GM18511 (cell line): ENCODE measurements around the gene NDRG4.
A peak's percentile ranks its signal among the peaks of the same experiment; 100 is the strongest.
"Not testable (repeated sequence)": the region's sequence is repeated elsewhere in the genome, so short reads cannot be mapped to it uniquely, and the experiment has no call there.

ENCODE experiments used
- ATAC-seq: cut with Tn5 transposase; IDR thresholded peaks from one replicate; pipeline ENCODE4 v1.9.1; 2021; ENCODE audit warnings: mild to moderate bottlenecking, moderate library complexity; ENCODE audit not compliant: unreplicated experiment

NDRG4 gene

DNA sequence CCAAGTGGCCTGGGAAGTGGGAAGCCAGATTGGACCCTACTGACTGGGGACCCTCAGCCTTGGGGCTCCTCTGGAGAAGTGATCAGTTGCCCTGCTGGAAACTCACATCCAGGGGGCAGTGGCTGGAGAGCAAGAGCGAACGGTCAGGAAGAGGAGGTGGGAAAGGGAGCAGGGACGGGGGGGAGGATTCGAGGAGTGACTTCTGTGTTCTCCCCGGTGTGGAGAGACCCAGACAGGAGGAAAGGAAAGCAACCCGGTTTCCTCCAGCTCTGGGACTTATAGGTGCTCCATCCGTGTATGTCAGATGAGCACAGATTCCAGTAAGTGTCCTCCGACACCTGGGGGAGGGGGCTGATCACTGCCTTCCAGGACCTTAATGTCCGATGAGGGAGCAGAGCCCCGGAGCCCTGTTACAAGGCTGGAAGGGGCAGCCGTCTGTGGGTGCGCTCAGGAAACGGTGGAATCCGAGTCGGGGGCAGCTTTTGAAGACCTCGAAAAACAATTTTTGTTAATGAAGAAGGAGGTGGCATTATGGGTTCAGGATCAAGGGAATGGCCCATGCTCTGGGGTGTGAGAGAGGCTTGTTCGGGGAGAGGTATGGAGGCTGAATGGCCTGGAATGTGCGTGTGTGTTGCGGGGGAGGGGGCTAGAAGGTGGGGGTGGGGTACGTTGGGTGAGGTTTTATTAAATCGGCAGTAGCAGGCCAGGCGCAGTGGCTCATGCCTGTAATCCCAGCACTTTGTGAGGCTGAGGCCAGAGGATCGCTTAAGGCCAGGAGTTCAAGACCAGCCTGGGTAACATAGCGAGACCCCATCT, 34.8 kb upstream of the NDRG4 start:
- no peak for ATAC-seq

DNA sequence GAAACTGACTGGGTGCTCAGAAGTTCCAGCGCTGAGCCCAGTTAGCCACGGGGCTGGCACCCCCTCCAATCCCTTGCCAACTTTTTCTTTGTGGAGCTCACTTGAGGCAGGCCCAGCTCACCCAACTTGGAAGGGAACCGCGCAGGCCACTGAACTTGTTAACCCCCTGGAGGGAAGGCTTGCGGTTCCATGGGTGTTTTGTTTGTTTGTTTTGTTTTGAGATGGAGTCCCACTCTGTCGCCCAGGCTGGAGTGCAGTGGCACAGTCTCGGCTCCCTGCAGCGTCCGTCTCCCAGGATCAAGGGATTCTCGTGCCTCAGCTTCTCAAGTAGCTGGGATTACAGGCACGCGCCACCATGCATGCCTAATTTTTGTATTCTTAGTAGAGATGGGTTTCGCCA, 34.1 kb upstream of the NDRG4 start:
- no peak for ATAC-seq

DNA sequence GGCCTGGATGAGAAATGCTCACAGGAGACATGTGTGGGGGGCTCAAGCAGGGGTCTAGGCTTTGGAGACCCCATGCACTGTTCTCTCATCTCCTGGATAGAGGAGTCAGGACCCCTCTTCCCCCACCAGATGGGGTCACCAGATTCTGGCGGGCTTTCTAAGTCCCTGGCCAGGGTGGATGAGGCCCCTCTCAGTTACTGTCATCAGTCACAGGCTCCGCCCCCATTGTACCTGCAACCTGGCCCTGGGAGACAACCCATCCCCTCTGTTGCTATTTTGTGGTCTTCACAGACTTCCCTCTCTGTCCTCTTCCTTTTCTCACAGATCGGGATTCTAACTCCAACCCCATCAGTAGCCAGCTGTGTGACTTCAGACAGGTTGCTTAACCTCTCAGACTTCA, 33.5 kb upstream of the NDRG4 start:
- no peak for ATAC-seq

DNA sequence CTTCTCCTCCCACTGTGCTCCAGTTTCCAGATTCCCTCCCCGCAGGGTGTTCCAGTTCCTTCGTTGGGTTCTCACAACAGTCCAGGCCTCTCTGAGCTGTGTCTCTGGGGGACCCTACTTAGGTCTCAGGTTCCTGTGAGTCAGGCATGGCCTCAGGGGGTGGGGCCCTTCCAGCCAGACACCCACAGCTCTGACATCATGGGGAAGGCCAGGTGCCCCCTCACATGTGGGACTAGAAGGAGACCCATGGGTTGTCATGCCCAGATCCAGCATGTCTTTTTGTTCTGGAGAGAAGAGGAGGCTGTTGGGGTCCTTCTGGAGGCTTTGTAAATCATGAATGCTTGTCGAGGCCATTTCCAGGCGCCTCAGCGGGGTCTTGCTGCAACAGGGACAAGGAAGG, 32.0 kb upstream of the NDRG4 start:
- ATAC-seq = no peak

DNA sequence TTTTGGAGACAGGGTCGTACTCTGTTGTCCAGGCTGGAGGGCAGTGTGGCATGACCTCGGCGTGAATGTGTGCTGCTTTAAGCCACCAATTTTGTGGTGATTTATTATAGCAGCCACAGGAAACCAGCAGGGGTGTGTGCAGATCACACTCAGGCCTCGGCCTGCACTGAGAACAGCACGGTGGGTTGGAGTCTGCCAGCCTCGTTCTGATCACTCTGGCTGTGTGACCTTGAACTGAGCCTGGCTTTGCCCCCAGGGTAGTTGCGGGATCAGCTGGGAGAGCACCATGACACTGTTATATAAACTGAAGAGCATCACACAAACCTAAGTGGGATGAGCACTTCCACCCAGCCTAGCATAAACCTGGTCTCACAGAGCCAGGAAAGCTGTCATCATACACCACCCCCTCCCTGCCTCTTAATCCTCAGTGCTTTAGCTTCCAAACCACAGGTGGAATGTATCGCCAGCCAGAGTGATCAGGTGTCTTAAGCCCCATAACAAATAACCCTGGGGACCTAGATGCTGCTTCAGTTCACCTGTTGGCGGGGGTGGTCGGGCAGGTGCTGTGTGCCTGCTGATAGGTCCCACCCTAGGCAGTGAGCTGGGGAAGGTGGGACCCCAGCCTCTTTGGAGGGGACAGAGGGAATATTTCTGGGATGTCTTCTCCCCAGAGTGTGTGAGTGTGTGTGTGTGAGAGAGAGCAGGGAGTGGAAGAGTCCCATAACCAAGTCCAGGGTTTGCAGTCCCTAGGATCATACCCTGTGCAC, 28.6 kb upstream of the NDRG4 start:
- no peak for ATAC-seq

DNA sequence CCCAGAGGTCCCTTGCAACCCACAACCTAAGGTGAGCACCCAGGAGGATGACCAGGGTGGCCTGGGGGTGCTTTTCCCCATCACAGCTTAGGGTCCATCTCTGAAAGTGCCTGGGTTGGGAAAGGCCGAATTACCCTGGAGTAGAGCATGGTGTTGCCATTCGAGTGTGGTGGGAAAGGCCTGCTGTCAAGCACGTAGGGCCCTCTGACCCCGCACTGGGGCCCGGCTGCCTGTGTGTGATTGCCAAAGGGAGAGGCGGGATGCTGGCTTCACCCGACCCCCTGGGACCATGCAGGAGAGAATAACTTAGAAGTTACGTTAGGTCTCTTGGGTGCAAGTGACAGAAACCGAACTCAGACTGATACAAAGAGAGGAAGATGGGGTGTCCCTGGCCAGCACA, 27.7 kb upstream of the NDRG4 start:
- ATAC-seq = no peak

DNA sequence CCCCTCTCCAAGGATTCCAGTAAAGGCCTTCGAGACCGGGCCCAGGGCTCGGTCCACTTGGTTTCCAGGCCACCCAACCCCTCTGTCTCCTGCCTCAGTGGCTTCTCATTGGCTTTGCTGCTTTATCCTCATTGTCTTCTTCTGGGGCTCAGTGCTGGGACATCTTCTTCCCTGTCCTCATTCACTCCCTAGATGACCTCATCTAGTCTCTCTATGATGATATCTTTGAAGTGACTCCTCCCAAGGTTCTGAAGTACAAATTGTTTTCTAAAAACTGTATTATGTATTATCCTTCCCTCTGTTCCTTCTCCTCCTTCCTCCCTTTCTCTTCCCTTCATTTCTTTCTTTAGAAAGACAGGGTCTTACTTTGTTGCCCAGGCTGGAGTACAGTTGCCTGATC, 27.1 kb upstream of the NDRG4 start:
- ATAC-seq = no peak

DNA sequence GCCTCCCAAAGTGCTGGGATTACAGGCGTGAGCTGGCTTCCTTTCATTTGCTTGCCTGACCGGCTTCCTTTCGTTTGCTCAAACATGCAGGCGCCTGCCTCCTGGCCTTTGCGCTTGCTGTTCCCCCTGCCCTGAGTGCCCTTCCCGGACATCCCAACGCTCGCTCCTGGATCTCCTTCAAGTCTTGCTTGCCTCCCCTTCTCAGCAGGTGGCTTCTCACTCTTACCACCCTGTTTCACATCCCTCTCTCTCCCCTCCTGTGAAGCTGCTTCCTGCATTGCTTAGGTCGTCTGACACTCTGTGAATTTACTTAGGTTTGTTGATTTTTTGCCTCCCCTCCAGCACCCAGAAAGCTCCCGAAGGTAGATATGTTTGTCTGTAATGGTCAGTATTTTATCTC, 25.6 kb upstream of the NDRG4 start:
- ATAC-seq = no peak

DNA sequence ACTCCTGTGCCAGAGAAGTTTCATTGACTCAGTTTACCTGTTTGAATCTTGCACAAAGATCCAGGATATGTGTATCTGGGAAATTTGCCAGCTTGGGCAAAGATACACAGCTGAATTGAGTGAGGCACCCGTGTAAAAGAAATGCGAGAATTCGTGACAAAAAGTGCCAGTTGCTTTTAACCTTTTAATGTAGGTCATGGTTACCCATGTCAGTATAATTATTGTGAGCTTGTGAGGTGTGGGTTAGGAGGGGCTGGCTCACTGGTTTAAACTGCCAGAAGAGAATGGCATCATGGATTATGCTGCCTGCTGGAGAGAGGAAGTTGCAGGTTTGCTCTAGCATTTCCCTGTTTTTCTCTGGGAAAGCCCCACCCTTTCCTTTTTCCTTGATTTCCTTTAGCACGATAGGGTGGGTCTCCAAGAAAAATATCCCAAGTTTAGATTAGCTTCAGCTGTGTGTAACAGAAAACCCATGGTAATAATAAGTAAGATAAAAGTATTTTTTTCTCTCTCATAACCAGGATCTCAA, 24.8 kb upstream of the NDRG4 start:
- ATAC-seq = no peak

DNA sequence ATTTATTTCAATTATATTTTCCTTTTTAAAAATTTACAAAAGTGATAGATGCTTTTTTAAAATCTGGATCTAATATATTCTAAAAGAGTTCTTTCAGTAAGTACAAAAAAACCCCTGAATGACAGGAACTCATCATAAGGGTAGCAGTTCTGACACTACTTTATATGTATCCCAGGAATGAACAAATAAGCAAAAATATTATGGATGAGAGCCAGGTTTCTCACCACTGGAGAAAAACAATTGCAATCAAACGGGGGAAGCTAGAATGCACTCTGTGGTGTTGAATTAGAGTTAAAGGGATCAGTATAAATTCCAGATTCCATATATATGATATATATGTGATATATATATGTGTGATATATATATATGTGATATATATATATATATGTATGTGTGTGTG, 23.2 kb upstream of the NDRG4 start:
- ATAC-seq = no peak

DNA sequence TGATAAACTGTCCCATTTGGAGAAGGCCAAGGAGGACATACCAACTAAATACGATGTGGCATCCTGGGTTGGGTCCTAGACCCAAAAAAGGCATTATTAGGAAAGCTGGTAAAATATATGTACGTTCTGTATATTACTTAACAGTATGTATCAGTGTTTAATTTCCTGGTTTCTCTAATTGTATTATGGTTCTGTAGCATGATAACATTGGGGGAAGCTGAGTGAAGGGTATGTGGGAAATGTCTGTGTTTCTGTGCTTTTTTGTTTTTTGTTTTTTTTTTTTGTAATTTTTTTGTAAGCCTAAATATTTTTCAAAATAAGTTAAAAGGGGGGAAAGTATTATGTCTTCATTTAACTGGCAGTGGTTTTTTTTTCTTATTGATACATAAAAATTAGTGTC, 21.5 kb upstream of the NDRG4 start:
- no peak for ATAC-seq

DNA sequence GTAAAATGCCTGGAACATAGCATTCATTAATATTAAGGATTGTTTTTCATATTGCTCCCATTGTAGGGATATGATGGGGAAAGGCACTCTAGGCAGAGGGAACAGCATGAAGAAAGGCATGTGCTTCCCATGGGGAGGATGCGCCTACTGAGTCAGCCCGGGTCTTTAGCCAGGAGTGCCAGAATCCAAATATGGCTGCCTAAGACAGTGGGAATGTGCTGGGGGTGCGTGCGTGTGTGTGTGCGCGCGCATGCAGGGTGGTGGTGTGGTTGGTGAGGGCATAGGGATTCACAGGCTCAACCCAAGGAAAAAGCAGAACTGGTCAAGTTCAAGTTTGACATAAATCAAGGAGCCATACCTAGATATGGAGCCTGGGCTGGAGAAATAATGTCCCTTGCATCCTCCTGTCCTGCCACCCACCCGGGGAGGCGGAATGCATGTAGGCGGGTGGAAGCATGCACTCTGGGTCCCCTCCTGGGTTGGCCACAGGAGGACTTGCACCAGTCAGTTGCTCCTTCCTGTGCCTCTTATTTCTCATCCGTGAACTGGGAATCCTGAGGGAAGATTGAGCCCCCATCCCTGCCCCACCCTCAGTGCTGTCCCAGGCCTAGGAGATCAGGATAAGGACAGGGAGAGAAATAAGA, 18.6 kb upstream of the NDRG4 start:
- ATAC-seq = no peak

DNA sequence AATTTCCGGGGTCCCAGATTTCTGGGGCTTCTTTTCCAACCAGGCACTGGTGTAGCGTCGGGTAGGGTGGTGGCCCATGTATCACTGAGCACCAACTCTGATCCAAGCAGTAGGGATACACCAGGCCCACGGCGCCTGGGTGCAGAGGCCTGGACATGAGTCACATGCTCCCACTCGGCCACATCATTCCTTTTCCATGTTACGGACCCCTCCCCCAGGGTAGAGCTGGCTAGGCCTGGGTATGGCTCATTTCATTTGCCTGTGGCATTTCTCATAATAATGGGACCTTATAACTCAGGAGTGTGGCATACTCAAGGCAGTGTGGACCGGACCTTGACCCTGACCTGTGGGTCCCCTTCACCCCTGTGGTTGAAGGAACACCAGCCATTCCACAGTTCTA, 18.0 kb upstream of the NDRG4 start:
- no peak for ATAC-seq

DNA sequence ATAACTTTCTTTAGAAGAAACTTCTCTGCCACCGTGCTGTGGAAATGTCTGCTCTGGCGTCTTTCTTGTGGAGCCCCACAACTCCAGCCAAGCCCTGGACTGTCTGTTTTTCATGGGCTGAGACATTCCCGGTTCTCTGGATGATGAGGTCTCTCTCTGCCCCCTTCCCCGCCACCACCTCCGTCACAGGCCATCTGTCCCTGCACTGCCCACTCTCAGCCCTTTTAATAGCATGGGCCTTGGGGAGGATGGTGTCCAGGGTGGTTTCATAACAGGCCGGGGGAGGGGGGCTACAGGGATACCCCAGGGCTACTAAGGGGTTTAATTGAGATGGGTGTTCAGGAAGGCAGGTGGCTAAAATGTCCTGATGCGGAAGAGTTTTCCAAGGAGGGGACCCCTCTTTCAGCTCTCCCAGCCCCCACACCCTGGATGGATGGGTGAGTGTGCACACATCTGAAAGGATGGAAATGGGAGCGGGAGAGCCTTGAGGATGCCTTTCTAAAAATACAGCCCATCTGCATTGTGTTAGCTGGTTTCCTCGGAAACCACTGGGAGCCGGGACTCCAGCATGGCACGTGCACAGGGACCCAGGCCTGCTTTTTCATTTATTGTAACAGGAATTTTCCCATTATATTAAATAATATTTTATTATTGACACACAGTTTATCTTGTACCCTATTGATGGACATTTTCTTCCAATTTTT, 14.6 kb upstream of the NDRG4 start:
- ATAC-seq = no peak

DNA sequence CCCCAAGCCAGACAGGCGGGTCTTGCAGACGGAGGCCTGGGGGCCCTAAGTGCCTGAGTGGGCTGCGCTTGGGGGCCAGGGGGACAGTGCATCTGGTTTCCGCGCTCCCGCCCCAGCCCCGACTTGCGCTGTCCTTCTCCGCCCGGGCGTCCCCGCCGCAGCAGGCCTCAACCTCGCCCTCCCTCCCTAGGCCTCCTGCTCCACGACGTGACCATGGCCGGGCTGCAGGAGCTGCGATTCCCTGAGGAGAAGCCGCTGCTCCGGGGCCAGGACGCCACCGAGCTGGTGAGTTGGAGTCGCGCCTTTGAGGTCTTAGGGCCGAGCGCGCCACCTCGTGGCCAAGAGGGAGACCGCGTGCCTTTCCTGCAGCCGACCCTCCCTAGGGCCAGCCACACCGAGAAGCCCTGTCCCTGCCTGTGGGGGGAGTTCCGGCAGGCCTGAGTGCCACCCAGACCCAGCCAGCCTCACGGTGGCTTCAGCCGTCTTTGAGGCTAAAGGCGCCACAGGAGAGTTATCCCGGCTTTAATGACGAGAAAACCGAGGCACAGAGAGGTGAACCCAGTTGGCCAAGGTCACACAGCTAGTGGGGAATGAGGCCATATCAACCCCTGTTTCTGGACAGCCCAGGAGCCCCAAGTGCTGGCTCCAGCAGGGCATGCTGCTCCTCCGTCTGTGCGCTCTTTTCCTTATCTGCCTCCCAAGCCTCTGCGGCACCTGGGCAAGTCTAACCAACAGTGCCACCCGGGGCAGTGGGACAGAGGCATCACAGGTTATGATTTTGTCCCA, 12.2 kb upstream of the NDRG4 start:
- ATAC-seq = peak; percentile 75

DNA sequence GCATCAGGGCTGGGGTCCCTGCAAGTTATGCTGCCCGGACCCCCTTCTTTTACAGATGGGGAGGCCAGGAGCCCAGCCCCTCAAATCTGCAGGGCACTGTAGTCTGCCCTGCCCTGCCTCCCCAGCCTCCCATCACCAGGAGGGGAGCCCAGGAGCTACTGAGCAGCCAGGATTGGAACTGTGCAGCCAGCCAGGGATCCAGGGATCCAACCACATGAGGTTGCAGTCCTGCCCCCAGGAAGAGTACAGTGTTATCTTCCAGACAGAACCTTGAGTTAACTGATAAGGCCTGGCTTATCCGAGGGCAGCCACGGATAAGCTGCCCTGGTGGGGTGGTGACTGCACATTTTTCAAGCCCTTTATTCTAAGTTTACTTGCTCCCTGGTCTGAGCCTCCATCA, 11.4 kb upstream of the NDRG4 start:
- no peak for ATAC-seq

DNA sequence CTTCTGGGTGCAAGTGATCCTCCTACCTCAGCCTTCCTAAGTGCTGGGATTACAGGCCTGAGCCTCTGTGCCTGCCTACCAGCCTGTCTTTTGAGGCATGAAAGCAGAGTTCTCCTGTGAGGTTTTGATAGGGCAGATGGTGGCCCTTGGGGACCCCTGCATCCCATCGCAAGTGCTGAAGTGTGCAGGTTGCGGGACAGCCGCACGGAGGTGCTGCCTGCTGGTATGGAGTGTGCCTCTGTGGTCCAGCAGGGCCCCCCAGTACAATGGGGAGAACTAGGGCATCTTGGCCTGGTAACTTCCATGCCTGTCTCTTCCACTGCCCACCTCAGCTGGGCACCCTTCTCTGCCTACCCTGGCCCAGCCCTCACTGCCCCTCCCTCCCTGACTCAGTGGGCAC, 9.9 kb upstream of the NDRG4 start:
- ATAC-seq = no peak

DNA sequence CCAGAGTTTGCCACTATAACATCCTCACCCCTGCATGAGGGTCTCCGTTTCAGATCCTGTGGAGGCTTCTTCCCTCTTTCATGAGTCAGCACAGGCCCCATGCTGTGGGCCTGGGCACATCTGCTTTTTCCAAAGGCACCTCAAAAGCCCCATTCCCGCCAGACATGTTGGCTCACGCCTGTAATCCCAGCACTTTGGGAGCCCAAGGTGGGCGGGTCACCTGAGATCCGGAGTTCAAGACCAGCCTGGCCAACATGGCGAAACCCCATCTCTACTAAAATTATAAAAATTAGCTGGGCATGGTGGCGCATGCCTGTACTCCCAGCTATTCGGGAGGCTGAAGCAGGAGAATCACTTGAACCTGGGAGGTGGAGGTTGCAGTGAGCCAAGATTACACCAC, 9.4 kb upstream of the NDRG4 start:
- not testable (repeated sequence) for ATAC-seq

DNA sequence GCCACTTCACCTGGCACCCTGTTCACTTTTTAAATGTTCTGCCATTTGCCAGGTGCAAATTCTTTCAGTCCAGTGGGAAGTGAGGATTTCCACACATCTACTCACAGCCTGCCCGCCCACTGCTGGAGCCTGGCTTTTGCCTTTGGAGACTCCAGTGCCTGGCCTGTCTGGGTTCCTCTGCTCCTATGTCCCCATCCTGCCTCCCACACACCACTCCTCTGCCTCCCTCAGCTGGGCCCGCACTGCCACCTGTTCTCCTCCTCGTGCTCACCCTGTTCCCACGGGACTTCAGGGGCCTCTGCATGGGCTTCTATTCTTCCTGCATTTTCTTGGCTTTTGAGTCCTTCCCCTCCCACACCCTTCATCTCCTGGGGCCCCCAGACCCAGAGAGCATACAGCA, 7.9 kb upstream of the NDRG4 start:
- no peak for ATAC-seq

DNA sequence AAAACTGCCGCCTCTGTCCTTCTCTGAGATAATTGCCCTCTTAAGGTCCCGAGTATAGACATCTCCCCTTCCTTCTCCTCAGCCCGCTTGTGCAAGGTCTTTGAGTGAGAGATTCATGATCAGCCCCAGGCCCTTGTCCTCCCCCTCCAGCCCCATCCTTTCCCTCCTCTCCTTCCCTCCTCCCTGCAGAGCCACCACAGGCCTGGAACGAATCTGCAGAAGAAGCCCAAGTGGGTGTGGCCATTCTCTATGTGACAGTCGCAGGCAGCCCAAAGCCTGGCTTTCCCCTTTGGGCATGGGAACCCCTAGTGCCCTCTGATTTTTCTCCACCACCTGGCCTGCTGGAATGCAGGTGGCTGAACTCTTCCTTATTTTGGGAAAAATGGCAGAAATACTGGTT, 7.2 kb upstream of the NDRG4 start:
- ATAC-seq = no peak
